HEK293 (cell line): ENCODE results near the gene ATP8A1.

Experiments used
- RBAK ChIP-seq: fragments of 450-650 bp; formaldehyde crosslinking; IDR thresholded peaks from 2 replicates; pipeline ENCODE4 v1.5.1; 2016; ENCODE audit warnings: missing biosample characterization, missing genetic modification characterization
- ZNF175 ChIP-seq: fragments of 450-650 bp; formaldehyde crosslinking; IDR thresholded peaks from 2 replicates; pipeline ENCODE4 v1.5.1; 2016; ENCODE audit warnings: missing biosample characterization, missing genetic modification characterization
- ZNF366 ChIP-seq: fragments of 450-650 bp; formaldehyde crosslinking; conservative IDR thresholded peaks from 2 replicates; pipeline ENCODE4 v1.5.1; 2016; ENCODE audit warnings: missing biosample characterization, missing genetic modification characterization
- ZNF394 ChIP-seq: fragments of 450-650 bp; formaldehyde crosslinking; IDR thresholded peaks from 2 replicates; pipeline ENCODE4 v1.5.1; 2016; ENCODE audit warnings: missing biosample characterization, missing genetic modification characterization, mild to moderate bottlenecking, moderate library complexity, borderline replicate concordance
- TF ChIP-seq, protein P1 (sequence below): fragments of 450-650 bp; formaldehyde crosslinking; IDR thresholded peaks from 2 replicates; pipeline ENCODE4 v1.5.1; 2016; ENCODE audit warnings: missing biosample characterization, missing genetic modification characterization

DNA sequence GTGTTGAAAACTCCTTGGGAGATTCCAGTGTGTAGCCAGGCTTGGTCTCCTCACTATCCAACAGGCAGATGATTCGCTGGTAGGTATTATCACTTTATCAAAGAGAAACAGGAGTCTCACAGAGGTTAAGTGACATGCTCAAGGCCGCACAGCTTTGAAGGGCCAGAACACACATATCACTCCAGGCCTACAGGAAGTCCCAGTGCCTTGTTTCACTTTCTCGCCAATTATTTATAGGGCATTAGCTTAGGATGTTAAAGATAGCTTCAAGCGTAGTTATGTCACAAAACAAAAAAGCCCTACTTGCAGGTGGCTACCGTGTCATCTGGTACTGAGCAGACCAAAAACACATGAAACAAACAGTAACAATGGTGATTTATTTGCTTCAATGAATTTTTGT lies 13.2 kb downstream of the ATP8A1 start:
- no peak for TF ChIP-seq ZNF394 (tag by site-specific recombination)
- TF ChIP-seq, protein P1, sequence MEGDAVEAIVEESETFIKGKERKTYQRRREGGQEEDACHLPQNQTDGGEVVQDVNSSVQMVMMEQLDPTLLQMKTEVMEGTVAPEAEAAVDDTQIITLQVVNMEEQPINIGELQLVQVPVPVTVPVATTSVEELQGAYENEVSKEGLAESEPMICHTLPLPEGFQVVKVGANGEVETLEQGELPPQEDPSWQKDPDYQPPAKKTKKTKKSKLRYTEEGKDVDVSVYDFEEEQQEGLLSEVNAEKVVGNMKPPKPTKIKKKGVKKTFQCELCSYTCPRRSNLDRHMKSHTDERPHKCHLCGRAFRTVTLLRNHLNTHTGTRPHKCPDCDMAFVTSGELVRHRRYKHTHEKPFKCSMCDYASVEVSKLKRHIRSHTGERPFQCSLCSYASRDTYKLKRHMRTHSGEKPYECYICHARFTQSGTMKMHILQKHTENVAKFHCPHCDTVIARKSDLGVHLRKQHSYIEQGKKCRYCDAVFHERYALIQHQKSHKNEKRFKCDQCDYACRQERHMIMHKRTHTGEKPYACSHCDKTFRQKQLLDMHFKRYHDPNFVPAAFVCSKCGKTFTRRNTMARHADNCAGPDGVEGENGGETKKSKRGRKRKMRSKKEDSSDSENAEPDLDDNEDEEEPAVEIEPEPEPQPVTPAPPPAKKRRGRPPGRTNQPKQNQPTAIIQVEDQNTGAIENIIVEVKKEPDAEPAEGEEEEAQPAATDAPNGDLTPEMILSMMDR (tag by site-specific recombination) = no peak
- no peak for TF ChIP-seq ZNF175 (tag by site-specific recombination)
- TF ChIP-seq ZNF366 (tag by site-specific recombination) = no peak
- TF ChIP-seq RBAK (tag by site-specific recombination) = no peak
